NT2/D1 (cell line): ENCODE data around the gene PHKB.

Source experiments
- SUZ12 ChIP-seq: IDR thresholded peaks from 2 replicates; pipeline ENCODE4 v1.6.1; 2011; ENCODE audit not compliant: insufficient read length, insufficient read depth; ENCODE audit errors: extremely low read depth
- YY1 ChIP-seq: IDR thresholded peaks from 2 replicates; pipeline ENCODE4 v1.6.1; 2011; ENCODE audit not compliant: insufficient read length, insufficient read depth
- ZNF274 ChIP-seq: IDR thresholded peaks from 2 replicates; pipeline ENCODE4 v1.6.1; 2011; ENCODE audit warnings: mild to moderate bottlenecking, low read depth, low read length

DNA sequence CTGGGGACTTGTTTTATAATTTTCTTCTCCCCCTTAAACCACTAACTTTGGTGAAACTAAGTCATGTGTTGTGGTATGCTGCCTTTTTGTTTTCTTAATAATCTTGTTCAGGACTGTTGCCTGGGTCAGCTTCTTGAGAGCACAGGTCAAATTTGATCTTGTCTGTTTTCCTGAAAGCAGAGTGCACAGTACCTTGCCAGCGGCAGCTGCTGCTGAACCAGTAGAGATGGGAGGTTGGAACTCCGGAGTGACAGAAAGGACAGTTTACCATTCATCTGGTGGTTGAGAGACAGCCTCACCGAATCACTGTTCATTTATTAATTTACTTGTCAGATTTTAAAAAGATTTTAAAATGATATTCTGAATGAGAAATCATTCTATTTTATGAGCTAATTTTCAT, 125.0 kb downstream of the PHKB start:
- TF ChIP-seq YY1 (no peak), ZNF274 (no peak), SUZ12 (no peak)
